Keratinocyte (primary cell): Measurements from ENCODE around the gene RPTN.

Source experiments
- EZH2 ChIP-seq: IDR thresholded peaks from one replicate; pipeline ENCODE4 v1.6.1; 2012; ENCODE audit warnings: inconsistent platforms, mild to moderate bottlenecking, low read length, moderate library complexity
- TF ChIP-seq, protein P1 (sequence below), 3 experiments: IDR thresholded peaks in 1 of 3; conservative IDR thresholded peaks in 1 of 3; optimal IDR thresholded peaks in 1 of 3; 2 replicates in 2 of 3; 3 replicates in 1 of 3; pipeline versions ENCODE3 to v1.5.1; 2011; ENCODE audit warnings: low read length in 3 of 3, mild to moderate bottlenecking in 3 of 3, moderate library complexity in 2 of 3, control low read depth in 1 of 3, inconsistent platforms in 1 of 3; ENCODE audit not compliant: insufficient read depth in 2 of 3; ENCODE audit errors: extremely low read depth in 1 of 3

DNA sequence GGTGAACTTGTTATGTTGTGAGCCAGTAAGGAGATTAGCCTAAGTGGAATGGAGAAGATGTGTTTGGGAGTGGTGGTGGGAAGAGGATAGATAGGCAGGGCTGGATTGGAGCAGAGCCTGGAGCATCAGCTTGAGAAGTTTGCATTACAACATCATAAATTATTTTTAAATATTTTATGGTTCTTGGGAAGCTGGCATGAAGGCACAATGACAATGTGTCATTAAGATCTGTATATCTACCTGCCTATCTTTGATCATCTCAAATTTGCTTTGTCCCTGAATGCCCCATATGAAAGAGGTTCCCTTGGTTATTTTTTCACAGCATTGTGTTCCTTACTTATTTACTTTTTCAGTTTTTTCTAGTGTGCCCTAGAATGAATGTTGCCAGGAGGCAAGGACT, 32.7 kb upstream of the RPTN start:
- TF ChIP-seq, protein P1, sequence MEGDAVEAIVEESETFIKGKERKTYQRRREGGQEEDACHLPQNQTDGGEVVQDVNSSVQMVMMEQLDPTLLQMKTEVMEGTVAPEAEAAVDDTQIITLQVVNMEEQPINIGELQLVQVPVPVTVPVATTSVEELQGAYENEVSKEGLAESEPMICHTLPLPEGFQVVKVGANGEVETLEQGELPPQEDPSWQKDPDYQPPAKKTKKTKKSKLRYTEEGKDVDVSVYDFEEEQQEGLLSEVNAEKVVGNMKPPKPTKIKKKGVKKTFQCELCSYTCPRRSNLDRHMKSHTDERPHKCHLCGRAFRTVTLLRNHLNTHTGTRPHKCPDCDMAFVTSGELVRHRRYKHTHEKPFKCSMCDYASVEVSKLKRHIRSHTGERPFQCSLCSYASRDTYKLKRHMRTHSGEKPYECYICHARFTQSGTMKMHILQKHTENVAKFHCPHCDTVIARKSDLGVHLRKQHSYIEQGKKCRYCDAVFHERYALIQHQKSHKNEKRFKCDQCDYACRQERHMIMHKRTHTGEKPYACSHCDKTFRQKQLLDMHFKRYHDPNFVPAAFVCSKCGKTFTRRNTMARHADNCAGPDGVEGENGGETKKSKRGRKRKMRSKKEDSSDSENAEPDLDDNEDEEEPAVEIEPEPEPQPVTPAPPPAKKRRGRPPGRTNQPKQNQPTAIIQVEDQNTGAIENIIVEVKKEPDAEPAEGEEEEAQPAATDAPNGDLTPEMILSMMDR (optimal IDR thresholded peaks at IDR 0.05 in 1 of 3, IDR thresholded peaks at IDR 0.05 in 1 of 3, conservative IDR thresholded peaks at IDR 0.05 in 1 of 3; ENCODE audit: extremely low read depth in 1 of 3, insufficient read depth in 2 of 3, low read length in 3 of 3) = no peak
- no peak for TF ChIP-seq EZH2
